Gastrocnemius medialis (tissue), 4 donors: Measurements from ENCODE around the gene WASF1. TPM values are rescaled to one million over a fixed set of nuclear protein-coding genes. Genes with fewer than 3 reads are reported as not detected.

Experiments used
- ATAC-seq, 2 donors: fragments of 150-250 bp; one replicate each; pipeline ENCODE4 v1.9.1; 2016
- DNase-seq, 2 donors: peaks; one replicate each; pipeline ENCODE4 v3.0.0-alpha.2; 2019
- H3K27ac ChIP-seq, 4 donors: fragments of 200-600 bp; sonication (generic); 1 replicate in 1 of 4; 2 replicates in 3 of 4; pipeline ENCODE4 v1.5.1; 2016 to 2018; ENCODE audit warnings: mild to moderate bottlenecking in 2 of 4, moderate library complexity in 1 of 4
- H3K27me3 ChIP-seq, 3 donors: fragments of 200-600 bp; sonication (generic) in 2 of 3; 1 replicate in 1 of 3; 2 replicates in 2 of 3; pipeline versions ENCODE4 v1.5.1 to v1.6.0; 2016 to 2019; ENCODE audit warnings: mild to moderate bottlenecking in 1 of 3, moderate library complexity in 1 of 3
- H3K36me3 ChIP-seq, 2 donors: fragments of 200-600 bp; sonication (generic) in 1 of 2; one replicate each; pipeline ENCODE4 v1.5.1; 2017 to 2018
- H3K4me1 ChIP-seq, 2 donors: fragments of 200-600 bp; sonication (generic) in 1 of 2; one replicate each; pipeline ENCODE4 v1.5.1; 2016 to 2017; ENCODE audit warnings: mild to moderate bottlenecking in 2 of 2
- H3K4me3 ChIP-seq, 4 donors: fragments of 200-600 bp; sonication (generic) in 3 of 4; 1 replicate in 1 of 4; 2 replicates in 3 of 4; pipeline ENCODE4 v1.5.1; 2016 to 2019; ENCODE audit warnings: mild to moderate bottlenecking in 2 of 4
- H3K9me3 ChIP-seq, 3 donors: fragments of 200-600 bp; sonication (generic) in 2 of 3; 1 replicate in 1 of 3; 2 replicates in 2 of 3; pipeline ENCODE4 v1.5.1; 2016 to 2019
- POLR2A ChIP-seq, 2 donors: fragments of 450-650 bp; IDR thresholded peaks; one replicate each; pipeline ENCODE4 v1.6.1; 2017; ENCODE audit warnings: antibody characterized with exemption in 2 of 2, mild to moderate bottlenecking in 2 of 2, moderate library complexity in 2 of 2
- in situ Hi-C, 4 donors: fragments of 200-750 bp; cut with MboI; loops; one replicate each; pipeline versions ENCODE4 v1.15.0 to v1.8.0; 2017; ENCODE audit warnings: low sequenced_read_pairs in 4 of 4
- intact Hi-C: fragments of 100-400 bp; cut with DNase I; formaldehyde crosslinking; loops from one replicate; pipeline ENCODE4 v1.15.1; 2023; ENCODE audit warnings: low total_unique reads
- total RNA-seq, 4 donors: library from RNA; depleted of rRNA; stranded (reverse); fragments of >200 nt; gene quantifications; one replicate each; pipeline versions ENCODE4 v1.1.0 to v1.2.3, GENCODE V29; 2016
- TF ChIP-seq, protein P1 (sequence below), 5 experiments: fragments of 450-650 bp in 3 of 5; fragments of 200-600 bp in 2 of 5; sonication (generic) in 2 of 5; IDR thresholded peaks in 4 of 5; conservative IDR thresholded peaks in 1 of 5; 1 replicate in 4 of 5; 2 replicates in 1 of 5; pipeline ENCODE4 v1.5.1; 2016 to 2019; ENCODE audit warnings: antibody characterized with exemption in 5 of 5, mild to moderate bottlenecking in 3 of 5, moderate library complexity in 3 of 5

Gene WASF1
- total RNA-seq, result 1 to 10 TPM in 2 of 4 donors, under 1 TPM in 2; 0.41 to 2.7 (median 1.4) TPM

DNA sequence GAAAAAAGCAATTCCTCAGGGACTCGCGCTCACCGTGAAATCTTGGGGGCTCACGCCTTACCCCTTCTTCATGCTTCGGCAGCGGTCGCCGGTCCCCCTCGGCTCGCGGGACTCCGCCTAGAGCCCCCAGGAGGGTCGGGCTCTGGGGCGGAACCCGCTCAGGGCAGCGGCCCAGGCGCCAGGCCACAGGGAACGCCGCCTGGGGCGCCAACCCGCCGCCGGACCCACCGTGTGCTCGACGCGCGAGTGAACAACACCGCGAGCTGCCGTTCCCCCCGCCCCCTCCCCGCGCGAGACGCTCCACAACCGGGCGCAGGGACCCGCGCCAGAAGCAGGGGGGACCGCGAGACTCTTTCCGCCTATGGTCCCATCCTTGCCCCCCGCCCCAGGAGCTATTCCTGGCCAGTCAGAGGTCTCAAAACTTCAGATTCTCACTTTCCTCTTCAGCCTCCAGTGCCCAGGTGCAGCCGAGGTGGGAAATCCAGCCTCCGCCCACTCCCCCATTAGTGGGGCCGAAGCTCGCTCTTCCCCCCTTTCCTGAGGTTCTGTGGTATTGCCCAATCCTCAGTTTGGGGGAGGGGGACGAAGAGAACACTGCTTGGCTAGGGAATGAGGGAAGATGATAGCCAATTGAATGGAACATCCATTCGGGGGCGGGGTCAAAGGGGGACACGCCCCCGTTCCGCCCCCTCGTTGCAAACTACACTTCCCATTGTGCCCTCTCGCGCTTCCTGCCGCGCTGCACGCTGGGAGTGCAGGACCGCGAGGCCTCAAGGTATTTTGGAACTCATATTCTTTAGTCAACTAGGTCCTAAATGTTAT lies at the start of gene WASF1:
Gene WASF1 (minus strand): TSS at position 265 of the 822 bp plus-strand sequence. CDS start 52,069 bp downstream, outside the sequence.
- peak within 1 kb of the TSS; percentile 81 to 99 (median 87) for H3K4me3 ChIP-seq
- no peaks in the 10 kb centered on the region for H3K9me3 ChIP-seq
- DNase-seq (peak; percentile 87 to 91), ATAC-seq (peak; percentile 99)
- peaks cover 38 to 45% of the 10 kb centered on the region in 2 donors for H3K4me1 ChIP-seq
- H3K27ac ChIP-seq, result peak within 1 kb of the TSS; percentile 80 to 93 (median 84)
- TF ChIP-seq, protein P1, sequence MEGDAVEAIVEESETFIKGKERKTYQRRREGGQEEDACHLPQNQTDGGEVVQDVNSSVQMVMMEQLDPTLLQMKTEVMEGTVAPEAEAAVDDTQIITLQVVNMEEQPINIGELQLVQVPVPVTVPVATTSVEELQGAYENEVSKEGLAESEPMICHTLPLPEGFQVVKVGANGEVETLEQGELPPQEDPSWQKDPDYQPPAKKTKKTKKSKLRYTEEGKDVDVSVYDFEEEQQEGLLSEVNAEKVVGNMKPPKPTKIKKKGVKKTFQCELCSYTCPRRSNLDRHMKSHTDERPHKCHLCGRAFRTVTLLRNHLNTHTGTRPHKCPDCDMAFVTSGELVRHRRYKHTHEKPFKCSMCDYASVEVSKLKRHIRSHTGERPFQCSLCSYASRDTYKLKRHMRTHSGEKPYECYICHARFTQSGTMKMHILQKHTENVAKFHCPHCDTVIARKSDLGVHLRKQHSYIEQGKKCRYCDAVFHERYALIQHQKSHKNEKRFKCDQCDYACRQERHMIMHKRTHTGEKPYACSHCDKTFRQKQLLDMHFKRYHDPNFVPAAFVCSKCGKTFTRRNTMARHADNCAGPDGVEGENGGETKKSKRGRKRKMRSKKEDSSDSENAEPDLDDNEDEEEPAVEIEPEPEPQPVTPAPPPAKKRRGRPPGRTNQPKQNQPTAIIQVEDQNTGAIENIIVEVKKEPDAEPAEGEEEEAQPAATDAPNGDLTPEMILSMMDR (IDR thresholded peaks at IDR 0.05 in 4 of 5, conservative IDR thresholded peaks at IDR 0.05 in 1 of 5), result peak in 1 of 5 experiments; percentile 16
- peak in 1 of 2 donors; percentile 27 for TF ChIP-seq POLR2A (IDR thresholded peaks at IDR 0.05)
- intact Hi-C loops (loop anchor here (1.0 to 10.0 kb wide), 5 partner anchors 211 to 805 kb away; partner anchors contain the start of genes AK9, CDK19, DDO and FIG4), in situ Hi-C loops (loop anchor here in 3 of 4 donors (25.0 kb wide), 1 partner anchor 492 kb away; the partner anchor contains the start of genes AK9 (in 3 of the 3) and FIG4 (in 3 of the 3))
- no peaks in the 10 kb centered on the region for H3K36me3 ChIP-seq
- peaks cover 0 to 6% (median 0%) of the 10 kb centered on the region in 3 donors for H3K27me3 ChIP-seq

DNA sequence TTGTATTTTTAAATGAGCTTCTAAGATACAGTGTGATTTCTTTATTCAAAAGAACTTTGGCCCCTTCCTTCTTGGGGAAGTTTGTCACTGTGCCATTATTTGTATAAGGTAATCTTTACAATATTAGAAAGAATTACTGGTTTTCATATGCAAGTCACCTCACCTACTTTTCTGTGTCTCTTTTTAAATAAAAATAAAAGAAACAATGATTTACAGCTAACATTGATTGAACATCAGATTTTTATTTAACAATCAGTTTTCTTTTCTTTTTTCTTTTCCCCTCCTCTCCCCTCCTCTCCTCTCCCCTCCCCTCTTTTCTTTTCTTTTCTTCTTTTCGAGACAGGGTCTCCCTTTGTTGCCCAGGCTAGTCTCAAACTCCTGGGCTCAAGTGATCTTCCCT lies 46.8 kb upstream of the WASF1 start:
- Histone ChIP-seq H3K4me3 (no peak overlapping the region), H3K27ac (no peak overlapping the region), H3K4me1 (no peaks in the 10 kb centered on the region), H3K27me3 (no peaks in the 10 kb centered on the region), H3K9me3 (no peaks in the 10 kb centered on the region), H3K36me3 (peaks cover 6 to 62% of the 10 kb centered on the region in 2 donors)
- DNase-seq (no peak), ATAC-seq (no peak)
- intact Hi-C loops (no loop called here), in situ Hi-C loops (no loop called here)
- no peak for TF ChIP-seq POLR2A (IDR thresholded peaks at IDR 0.05)
- TF ChIP-seq, protein P1 (IDR thresholded peaks at IDR 0.05 in 4 of 5, conservative IDR thresholded peaks at IDR 0.05 in 1 of 5), result no peak

DNA sequence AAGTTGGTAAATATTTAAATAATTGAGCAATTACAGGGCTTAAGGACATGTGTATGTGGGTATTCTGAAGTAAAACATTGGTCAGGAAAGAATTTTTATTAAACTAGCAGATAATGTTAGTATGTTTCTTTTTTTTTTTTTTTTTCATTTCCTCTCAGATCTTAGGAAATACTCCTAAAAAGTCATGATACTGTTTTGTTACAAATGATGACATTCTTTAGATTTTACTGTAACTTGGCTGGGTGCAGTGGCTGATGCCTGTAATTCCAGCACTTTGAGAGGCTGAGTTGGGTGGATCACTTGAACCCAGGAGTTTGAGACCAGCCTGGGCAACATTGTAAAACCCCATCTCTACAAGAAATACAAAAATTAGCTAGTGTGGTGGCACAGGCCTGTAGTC lies 42.3 kb upstream of the WASF1 start:
- H3K36me3 ChIP-seq, result peaks cover 2 to 79% of the 10 kb centered on the region in 2 donors
- no peak for ATAC-seq
- H3K27me3 ChIP-seq, result no peaks in the 10 kb centered on the region
- intact Hi-C loops (no loop called here), in situ Hi-C loops (no loop called here)
- no peak overlapping the region for H3K27ac ChIP-seq
- TF ChIP-seq, protein P1 (IDR thresholded peaks at IDR 0.05 in 4 of 5, conservative IDR thresholded peaks at IDR 0.05 in 1 of 5), result no peak
- no peak for TF ChIP-seq POLR2A (IDR thresholded peaks at IDR 0.05)
- no peaks in the 10 kb centered on the region for H3K4me1 ChIP-seq
- H3K4me3 ChIP-seq, result no peak overlapping the region
- H3K9me3 ChIP-seq, result no peaks in the 10 kb centered on the region
- no peak for DNase-seq

DNA sequence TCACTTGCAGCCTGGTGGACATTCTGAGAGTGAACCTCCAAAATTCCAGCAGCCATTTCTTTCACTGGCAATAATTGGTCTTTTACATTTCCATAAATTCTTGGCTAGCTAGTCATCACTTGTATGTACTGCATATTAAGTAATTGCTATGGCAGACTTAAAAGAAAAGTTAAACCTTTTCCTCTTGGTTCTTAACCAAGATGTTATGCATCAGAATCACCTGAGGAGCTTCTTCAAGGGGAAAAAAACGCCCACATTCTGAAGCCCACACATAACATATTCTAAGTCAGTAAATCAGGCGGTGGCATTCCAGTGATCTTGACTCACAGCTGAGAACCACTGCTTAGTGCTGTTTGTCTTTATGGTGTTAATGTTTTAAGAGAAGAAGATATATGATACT lies 37.8 kb upstream of the WASF1 start:
- no peak overlapping the region for H3K4me3 ChIP-seq
- H3K9me3 ChIP-seq, result no peaks in the 10 kb centered on the region
- no peak for ATAC-seq
- H3K36me3 ChIP-seq, result peaks cover 2 to 98% of the 10 kb centered on the region in 2 donors
- no peaks in the 10 kb centered on the region for H3K4me1 ChIP-seq
- DNase-seq, result no peak
- no peak for TF ChIP-seq POLR2A (IDR thresholded peaks at IDR 0.05)
- TF ChIP-seq, protein P1 (IDR thresholded peaks at IDR 0.05 in 4 of 5, conservative IDR thresholded peaks at IDR 0.05 in 1 of 5), result no peak
- intact Hi-C loops (no loop called here), in situ Hi-C loops (no loop called here)
- no peak overlapping the region for H3K27ac ChIP-seq
- H3K27me3 ChIP-seq, result no peaks in the 10 kb centered on the region
